Keratinocyte (primary cell): ENCODE data around the gene HSPG2. TPM values are rescaled to one million over a fixed set of nuclear protein-coding genes. Genes with fewer than 3 reads are reported as not detected.

Source experiments
- DNase-seq: peaks from one replicate; pipeline ENCODE4 v3.0.0-alpha.2; 2011; ENCODE audit warnings: low read depth, missing footprints, low spot score
- FAIRE-seq: peaks from 2 replicates; lab custom pipeline; 2011; peaks lifted over from hg19 to GRCh38; lab: Jason Lieb, UNC
- H2AFZ ChIP-seq: 2 replicates; pipeline ENCODE4 v1.6.0; 2012; ENCODE audit warnings: low read length, control low read depth, inconsistent platforms; ENCODE audit not compliant: control insufficient read depth
- H3K27ac ChIP-seq: 2 replicates; pipeline ENCODE4 v1.5.1; 2011; ENCODE audit warnings: low read length; ENCODE audit not compliant: control insufficient read depth, insufficient read depth
- H3K27me3 ChIP-seq: 3 replicates; pipeline ENCODE4 v1.6.0; 2011; ENCODE audit warnings: low read length; ENCODE audit not compliant: control insufficient read depth, insufficient read depth; ENCODE audit errors: extremely low read depth
- H3K36me3 ChIP-seq, 2 experiments: 2 replicates in 1 of 2; 3 replicates in 1 of 2; pipeline ENCODE4 v1.5.1; 2011; ENCODE audit warnings: low read length in 2 of 2, mild to moderate bottlenecking in 1 of 2; ENCODE audit not compliant: control insufficient read depth in 2 of 2, insufficient read depth in 2 of 2; ENCODE audit errors: extremely low read depth in 1 of 2
- H3K4me1 ChIP-seq: 3 replicates; pipeline ENCODE4 v1.5.1; 2011; ENCODE audit warnings: low read length; ENCODE audit not compliant: control insufficient read depth, insufficient read depth; ENCODE audit errors: extremely low read depth
- H3K4me2 ChIP-seq: 3 replicates; pipeline ENCODE4 v1.6.0; 2011; ENCODE audit warnings: low read depth, low read length; ENCODE audit not compliant: control insufficient read depth, insufficient read depth; ENCODE audit errors: extremely low read depth
- H3K4me3 ChIP-seq, 3 experiments: fragments of 200-600 bp in 1 of 3; sonication (generic) in 1 of 3; 2 replicates in 2 of 3; 3 replicates in 1 of 3; pipeline ENCODE4 v1.5.1; 2011 to 2016; ENCODE audit warnings: low read length in 3 of 3, mild to moderate bottlenecking in 3 of 3, control low read depth in 2 of 3, inconsistent platforms in 1 of 3, low read depth in 1 of 3, mixed read lengths in 1 of 3, mixed run types in 1 of 3, moderate library complexity in 1 of 3; ENCODE audit not compliant: control insufficient read depth in 2 of 3, insufficient read depth in 2 of 3; ENCODE audit errors: extremely low read depth in 1 of 3
- H3K79me2 ChIP-seq: 2 replicates; pipeline ENCODE4 v1.6.0; 2012; ENCODE audit warnings: low read length; ENCODE audit not compliant: control insufficient read depth, insufficient read depth
- H3K9ac ChIP-seq: 3 replicates; pipeline ENCODE4 v1.6.0; 2011; ENCODE audit warnings: low read length; ENCODE audit not compliant: control insufficient read depth, insufficient read depth; ENCODE audit errors: extremely low read depth
- H3K9me1 ChIP-seq: 3 replicates; pipeline ENCODE4 v1.6.0; 2011; ENCODE audit warnings: low read length; ENCODE audit not compliant: control insufficient read depth, insufficient read depth; ENCODE audit errors: extremely low read depth
- H3K9me3 ChIP-seq: 2 replicates; pipeline ENCODE4 v1.5.1; 2012; ENCODE audit warnings: low read depth, low read length; ENCODE audit not compliant: control insufficient read depth
- H4K20me1 ChIP-seq: 3 replicates; pipeline ENCODE4 v1.6.0; 2011; ENCODE audit warnings: low read length; ENCODE audit not compliant: control insufficient read depth, insufficient read depth; ENCODE audit errors: extremely low read depth
- EZH2 ChIP-seq: IDR thresholded peaks from one replicate; pipeline ENCODE4 v1.6.1; 2012; ENCODE audit warnings: inconsistent platforms, mild to moderate bottlenecking, low read length, moderate library complexity
- dilution Hi-C: fragments of 300-500 bp; cut with MboI; formaldehyde crosslinking; loops from one replicate; pipeline ENCODE4 v1.7.0; 2020; ENCODE audit warnings: low sequenced_read_pairs; ENCODE audit not compliant: extremely low pct_ligation_motif_present
- polyA plus RNA-seq, 5 experiments: library from polyadenylated mRNA; depleted of rRNA in 3 of 5; stranded (reverse) in 3 of 5; stranded (forward) in 1 of 5; unstranded in 1 of 5; fragments of >200 nt; gene quantifications; 1 replicate in 1 of 5; 2 replicates in 3 of 5; 3 replicates in 1 of 5; pipeline versions ENCODE4 v1.2.1 to v1.2.3, GENCODE V29; 2011 to 2012; ENCODE audit warnings: missing spikeins in 2 of 5, low read depth in 1 of 5, low replicate concordance in 1 of 5
- TF ChIP-seq, protein P1 (sequence below), 3 experiments: IDR thresholded peaks in 1 of 3; conservative IDR thresholded peaks in 1 of 3; optimal IDR thresholded peaks in 1 of 3; 2 replicates in 2 of 3; 3 replicates in 1 of 3; pipeline versions ENCODE3 to v1.5.1; 2011; ENCODE audit warnings: low read length in 3 of 3, mild to moderate bottlenecking in 3 of 3, moderate library complexity in 2 of 3, control low read depth in 1 of 3, inconsistent platforms in 1 of 3; ENCODE audit not compliant: insufficient read depth in 2 of 3; ENCODE audit errors: extremely low read depth in 1 of 3

Gene HSPG2
- polyA plus RNA-seq, 1 donor (not counting 4 experiments of a cell fraction or from before 2014, with no cell fraction given), result 9.0 TPM

DNA sequence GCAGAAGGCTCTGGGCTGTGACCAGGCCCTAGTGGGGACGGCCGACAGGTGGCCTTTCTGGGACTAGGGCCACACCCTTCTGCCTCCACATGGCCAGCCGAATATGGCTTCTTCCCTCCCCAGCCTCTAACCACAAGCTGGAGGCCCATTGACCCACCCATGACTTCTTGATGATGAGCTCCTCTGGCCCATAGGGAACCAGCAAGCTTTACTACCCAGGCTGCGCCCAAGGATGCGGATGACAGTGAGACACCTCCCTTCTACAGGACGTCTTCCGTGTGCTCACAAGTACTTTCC is 84.0 kb downstream of the HSPG2 start:
- H3K36me3 ChIP-seq, result peaks cover 24 to 55% of the 10 kb centered on the region in 2 experiments
- no peak overlapping the region for H2AFZ ChIP-seq
- no peak overlapping the region for H3K4me2 ChIP-seq
- dilution Hi-C loops, result no loop called here
- FAIRE-seq (no peak), DNase-seq (no peak)
- no peaks in the 10 kb centered on the region for H4K20me1 ChIP-seq
- no peak overlapping the region for H3K4me3 ChIP-seq
- H3K9ac ChIP-seq, result no peak overlapping the region
- no peaks in the 10 kb centered on the region for H3K27me3 ChIP-seq
- no peaks in the 10 kb centered on the region for H3K79me2 ChIP-seq
- H3K9me1 ChIP-seq, result no peaks in the 10 kb centered on the region
- no peak for TF ChIP-seq EZH2
- TF ChIP-seq, protein P1, sequence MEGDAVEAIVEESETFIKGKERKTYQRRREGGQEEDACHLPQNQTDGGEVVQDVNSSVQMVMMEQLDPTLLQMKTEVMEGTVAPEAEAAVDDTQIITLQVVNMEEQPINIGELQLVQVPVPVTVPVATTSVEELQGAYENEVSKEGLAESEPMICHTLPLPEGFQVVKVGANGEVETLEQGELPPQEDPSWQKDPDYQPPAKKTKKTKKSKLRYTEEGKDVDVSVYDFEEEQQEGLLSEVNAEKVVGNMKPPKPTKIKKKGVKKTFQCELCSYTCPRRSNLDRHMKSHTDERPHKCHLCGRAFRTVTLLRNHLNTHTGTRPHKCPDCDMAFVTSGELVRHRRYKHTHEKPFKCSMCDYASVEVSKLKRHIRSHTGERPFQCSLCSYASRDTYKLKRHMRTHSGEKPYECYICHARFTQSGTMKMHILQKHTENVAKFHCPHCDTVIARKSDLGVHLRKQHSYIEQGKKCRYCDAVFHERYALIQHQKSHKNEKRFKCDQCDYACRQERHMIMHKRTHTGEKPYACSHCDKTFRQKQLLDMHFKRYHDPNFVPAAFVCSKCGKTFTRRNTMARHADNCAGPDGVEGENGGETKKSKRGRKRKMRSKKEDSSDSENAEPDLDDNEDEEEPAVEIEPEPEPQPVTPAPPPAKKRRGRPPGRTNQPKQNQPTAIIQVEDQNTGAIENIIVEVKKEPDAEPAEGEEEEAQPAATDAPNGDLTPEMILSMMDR (optimal IDR thresholded peaks at IDR 0.05 in 1 of 3, IDR thresholded peaks at IDR 0.05 in 1 of 3, conservative IDR thresholded peaks at IDR 0.05 in 1 of 3; ENCODE audit: extremely low read depth in 1 of 3, insufficient read depth in 2 of 3, low read length in 3 of 3), result no peak
- no peaks in the 10 kb centered on the region for H3K9me3 ChIP-seq
- no peak overlapping the region for H3K27ac ChIP-seq
- H3K4me1 ChIP-seq, result peaks cover 4% of the 10 kb centered on the region

DNA sequence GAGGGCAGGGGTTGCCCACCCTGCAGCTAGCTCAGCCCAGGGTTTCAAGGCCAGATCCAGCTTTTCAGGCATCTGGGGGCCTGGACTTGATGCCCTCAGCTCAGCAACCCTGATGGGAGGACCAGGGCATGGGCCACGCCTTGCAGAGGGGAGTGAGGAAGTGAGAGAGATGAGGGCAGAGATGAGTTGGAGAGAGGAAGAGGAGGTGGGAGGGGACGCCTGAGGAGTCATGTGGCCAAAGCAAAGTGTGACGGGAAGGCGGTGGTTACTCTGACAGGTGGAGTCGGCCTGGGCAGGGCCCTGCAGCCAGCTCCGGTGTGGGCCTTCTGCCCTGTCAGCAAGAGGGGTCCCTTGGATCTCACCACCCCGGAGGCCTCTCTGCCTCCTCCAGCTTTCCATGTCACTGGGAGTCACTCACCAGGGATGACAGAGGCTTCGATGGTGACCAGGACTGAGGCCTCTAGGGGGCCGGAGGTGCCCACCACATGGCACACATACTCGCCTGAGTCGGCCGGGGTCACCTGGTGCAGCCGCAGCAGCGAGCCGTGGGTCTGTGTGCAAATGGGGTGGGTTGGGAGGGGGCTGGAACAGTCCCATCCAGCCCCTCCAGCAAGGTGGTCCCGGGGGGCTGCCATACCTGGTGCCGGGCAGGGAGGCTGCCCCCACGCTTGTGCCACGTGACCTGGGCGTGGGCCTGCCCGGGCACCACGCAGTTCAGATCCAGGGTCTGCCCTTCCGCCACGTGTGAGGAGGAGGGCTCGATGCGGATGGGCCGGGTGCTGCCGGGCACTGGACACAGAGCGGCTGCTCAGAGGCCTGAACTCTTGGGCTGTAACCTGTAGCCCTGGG is 84.6 kb downstream of the HSPG2 start:
- no peaks in the 10 kb centered on the region for H3K79me2 ChIP-seq
- H3K27me3 ChIP-seq, result no peaks in the 10 kb centered on the region
- H3K9ac ChIP-seq, result no peak overlapping the region
- no peak overlapping the region for H2AFZ ChIP-seq
- peaks cover 4% of the 10 kb centered on the region for H3K4me1 ChIP-seq
- DNase-seq (no peak), FAIRE-seq (no peak)
- H3K4me3 ChIP-seq, result no peak overlapping the region
- peaks cover 28 to 54% of the 10 kb centered on the region in 2 experiments for H3K36me3 ChIP-seq
- no peak overlapping the region for H3K27ac ChIP-seq
- no peak for TF ChIP-seq EZH2
- TF ChIP-seq, protein P1 (optimal IDR thresholded peaks at IDR 0.05 in 1 of 3, IDR thresholded peaks at IDR 0.05 in 1 of 3, conservative IDR thresholded peaks at IDR 0.05 in 1 of 3; ENCODE audit: extremely low read depth in 1 of 3, insufficient read depth in 2 of 3, low read length in 3 of 3), result no peak
- H4K20me1 ChIP-seq, result no peaks in the 10 kb centered on the region
- H3K4me2 ChIP-seq, result no peak overlapping the region
- no peaks in the 10 kb centered on the region for H3K9me3 ChIP-seq
- dilution Hi-C loops, result no loop called here
- no peaks in the 10 kb centered on the region for H3K9me1 ChIP-seq
